ENCODE results near the gene MYL5.
A peak's percentile ranks its signal among the peaks of the same experiment; 100 is the strongest.
"Not testable (repeated sequence)": the region's sequence is repeated elsewhere in the genome, so short reads cannot be mapped to it uniquely, and the experiment has no call there.

The MYL5 gene

DNA sequence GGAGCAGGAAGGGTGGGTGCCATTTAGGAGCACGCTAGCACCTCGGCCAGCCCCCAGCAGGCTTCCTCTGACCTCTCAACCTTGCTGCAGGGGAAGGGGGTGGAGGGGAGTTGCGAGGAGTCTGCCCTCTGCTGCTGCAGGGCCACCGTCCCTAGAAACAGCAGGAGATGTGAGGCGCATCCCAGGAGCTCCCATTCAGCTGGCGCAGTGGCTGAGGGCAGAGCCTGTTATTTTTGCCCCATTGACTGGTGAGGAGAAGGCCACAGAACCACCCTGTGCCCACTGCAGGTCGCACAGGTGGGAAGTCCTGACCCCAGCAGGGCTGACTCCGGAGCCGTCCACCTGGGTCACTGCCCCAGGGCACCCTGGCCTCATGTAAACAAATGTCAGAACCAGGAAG lies 40.9 kb upstream of the MYL5 start:
- Mint-ChIP-seq H3K4me1 (no peaks in the 10 kb centered on the region), H3K4me3 (no peak overlapping the region), H3K27ac (no peak overlapping the region), H3K27me3 (peaks cover 5% of the 10 kb centered on the region), H3K36me3 (ENCODE audit: low read depth) (no peaks in the 10 kb centered on the region), H3K9me3 (peaks cover 16% of the 10 kb centered on the region)
- DNase-seq, result no peak
- ATAC-seq, result no peak

DNA sequence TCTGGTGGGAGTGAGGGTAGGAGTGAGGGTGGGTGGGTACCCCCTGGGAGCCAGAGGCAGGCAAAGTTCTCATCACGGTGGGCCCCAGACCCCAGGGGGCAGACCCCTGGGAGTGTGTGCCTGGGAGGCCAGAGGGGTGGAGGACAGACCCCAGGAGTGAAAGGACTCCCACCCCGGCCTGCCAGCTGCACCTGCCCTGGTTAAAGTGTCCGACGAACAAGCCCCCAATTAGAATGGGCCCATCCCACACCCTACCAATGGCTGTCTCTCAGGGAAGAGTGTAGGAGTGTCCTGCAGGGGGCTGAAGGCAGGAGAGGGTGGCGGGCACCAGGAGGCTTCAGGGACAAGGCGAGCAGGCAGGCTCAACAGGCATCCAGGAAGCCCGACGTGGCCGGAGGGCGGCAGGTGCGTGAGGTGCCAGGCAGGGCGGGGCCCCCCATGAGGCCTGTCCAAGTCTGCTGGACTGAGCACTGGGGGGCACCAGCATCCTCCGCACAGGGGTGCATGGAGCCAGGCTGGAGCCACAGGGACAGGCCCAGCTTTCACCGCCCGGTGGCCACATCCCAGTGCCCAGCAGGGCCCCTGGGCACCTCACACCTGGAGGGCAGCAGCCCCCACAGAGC lies 40.3 kb upstream of the MYL5 start:
- Mint-ChIP-seq H3K27me3 (peaks cover 5% of the 10 kb centered on the region), H3K4me3 (no peak overlapping the region), H3K9me3 (peaks cover 16% of the 10 kb centered on the region), H3K36me3 (ENCODE audit: low read depth) (no peaks in the 10 kb centered on the region), H3K27ac (no peak overlapping the region), H3K4me1 (no peaks in the 10 kb centered on the region)
- ATAC-seq (no peak), DNase-seq (no peak)

DNA sequence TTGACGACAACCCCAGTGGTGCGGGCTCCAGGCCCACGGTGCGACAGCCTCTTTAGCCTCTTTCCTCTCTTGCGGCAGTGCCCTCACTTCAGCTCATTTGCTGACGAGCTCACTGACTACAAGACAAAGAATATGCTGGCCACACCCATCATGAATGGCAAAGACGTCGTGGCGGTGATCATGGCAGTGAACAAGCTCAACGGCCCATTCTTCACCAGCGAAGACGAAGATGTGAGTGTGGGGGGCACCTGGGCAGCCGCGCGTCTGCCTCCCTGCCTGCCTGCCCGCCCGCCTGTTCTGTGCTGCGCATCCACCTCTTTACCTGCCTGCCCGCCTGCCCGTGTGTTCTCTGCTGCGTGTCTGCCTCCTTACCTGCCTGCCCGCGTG lies 39.8 kb upstream of the MYL5 start:
- peaks cover 5% of the 10 kb centered on the region for H3K27me3 Mint-ChIP-seq
- DNase-seq (no peak), ATAC-seq (no peak)
- H3K27ac Mint-ChIP-seq, result no peak overlapping the region
- H3K4me3 Mint-ChIP-seq, result no peak overlapping the region
- peaks cover 16% of the 10 kb centered on the region for H3K9me3 Mint-ChIP-seq
- no peaks in the 10 kb centered on the region for H3K36me3 Mint-ChIP-seq (ENCODE audit: low read depth)
- H3K4me1 Mint-ChIP-seq, result no peaks in the 10 kb centered on the region

DNA sequence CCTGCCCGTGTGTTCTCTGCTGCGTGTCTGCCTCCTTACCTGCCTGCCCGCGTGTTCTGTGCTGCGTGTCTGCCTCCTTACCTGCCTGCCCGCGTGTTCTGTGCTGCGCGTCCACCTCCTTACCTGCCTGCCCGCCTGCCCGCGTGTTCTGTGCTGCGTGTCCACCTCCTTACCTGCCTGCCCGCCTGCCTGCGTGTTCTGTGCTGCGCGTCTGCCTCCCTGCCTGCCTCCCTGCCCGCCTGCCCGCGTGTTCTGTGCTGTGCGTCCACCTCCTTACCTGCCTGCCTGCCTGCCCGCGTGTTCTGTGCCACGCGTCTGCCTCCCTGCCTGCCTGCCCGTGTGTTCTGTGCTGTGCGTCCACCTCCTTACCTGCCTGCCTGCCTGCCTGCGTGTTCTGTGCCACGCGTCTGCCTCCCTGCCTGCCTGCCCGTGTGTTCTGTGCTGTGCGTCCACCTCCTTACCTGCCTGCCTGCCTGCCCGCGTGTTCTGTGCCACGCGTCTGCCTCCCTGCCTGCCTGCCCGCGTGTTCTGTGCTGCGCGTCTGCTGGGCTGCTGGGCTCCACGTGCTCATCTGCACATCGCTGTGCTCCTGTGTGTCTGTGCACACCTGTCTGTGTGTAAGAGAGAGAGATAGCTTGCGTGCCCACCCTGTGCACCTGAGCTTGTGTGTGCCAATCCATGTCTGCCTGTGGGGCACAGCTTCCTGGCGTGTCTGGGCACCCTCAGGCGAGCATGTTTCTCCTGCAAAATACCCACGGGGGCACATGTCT lies 39.1 kb upstream of the MYL5 start:
- not testable (repeated sequence) for H3K36me3 Mint-ChIP-seq (ENCODE audit: low read depth); H3K4me1 Mint-ChIP-seq; H3K27me3 Mint-ChIP-seq; H3K4me3 Mint-ChIP-seq; DNase-seq; H3K27ac Mint-ChIP-seq; ATAC-seq
- peaks cover 16% of the 10 kb centered on the region for H3K9me3 Mint-ChIP-seq

DNA sequence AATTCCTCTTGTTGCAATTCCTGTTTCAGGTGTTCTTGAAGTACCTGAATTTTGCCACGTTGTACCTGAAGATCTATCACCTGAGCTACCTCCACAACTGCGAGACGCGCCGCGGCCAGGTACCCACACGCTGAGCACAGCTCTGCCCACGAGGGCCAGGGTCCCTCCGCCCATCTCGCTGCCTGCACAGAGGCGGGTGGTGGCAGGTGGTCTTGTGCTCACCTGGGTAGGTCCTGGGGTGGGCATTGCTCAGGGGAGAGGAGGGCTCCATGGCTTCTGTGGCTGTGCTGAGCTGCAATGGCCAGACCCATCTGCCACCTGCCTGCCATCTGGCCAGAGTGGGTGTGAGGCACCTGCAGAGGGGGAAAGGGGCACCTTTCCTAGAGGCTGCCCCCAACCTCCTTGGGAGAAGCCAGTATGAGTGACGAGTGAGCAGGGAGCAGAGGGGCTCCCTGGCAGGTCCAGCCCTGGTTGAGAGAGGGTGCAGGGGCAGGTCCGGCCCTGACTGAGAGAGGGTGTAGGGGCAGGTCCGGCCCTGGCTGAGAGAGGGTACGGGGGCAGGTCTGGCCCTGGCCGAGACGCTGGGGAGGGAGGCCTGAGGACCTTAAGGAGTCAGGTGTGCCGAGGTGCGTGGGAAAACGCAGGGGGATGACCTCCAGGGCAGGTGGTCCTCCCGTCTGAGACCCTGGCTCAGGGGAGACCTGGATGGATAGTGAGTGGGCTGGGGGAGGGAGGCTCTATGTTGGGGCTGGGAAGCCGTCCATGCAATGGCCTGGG lies 38.3 kb upstream of the MYL5 start:
- Mint-ChIP-seq H3K27me3 (peaks cover 9% of the 10 kb centered on the region), H3K9me3 (peaks cover 13% of the 10 kb centered on the region), H3K4me3 (no peak overlapping the region), H3K36me3 (ENCODE audit: low read depth) (no peaks in the 10 kb centered on the region), H3K4me1 (no peaks in the 10 kb centered on the region), H3K27ac (no peak overlapping the region)
- DNase-seq, result no peak
- ATAC-seq, result no peak

DNA sequence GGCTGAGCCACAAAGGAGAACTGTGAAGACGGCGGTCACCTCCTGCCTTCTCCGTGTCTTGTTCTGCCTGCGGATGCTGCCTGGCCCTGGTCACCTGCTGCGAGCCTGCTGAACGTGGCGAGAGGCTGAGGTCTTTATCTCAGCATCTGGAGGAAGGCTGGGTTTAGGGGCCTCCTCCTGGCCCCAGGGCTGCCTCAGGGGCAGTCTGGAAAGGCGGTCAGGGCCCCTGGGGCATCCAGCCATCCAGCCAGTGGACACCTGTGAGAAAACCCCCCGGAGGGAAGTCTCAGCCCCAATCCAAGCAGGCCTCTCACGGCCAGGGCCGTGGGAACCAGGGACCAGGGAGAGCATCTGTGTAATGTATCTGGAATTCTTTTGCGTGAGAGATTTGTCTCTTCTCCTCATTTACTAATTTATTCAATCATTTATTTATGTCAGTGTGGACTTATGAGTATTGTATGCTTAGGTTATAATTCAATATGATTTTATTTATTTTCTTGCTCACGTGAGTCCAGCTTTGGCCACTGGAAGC lies 37.6 kb upstream of the MYL5 start:
- ATAC-seq (no peak), DNase-seq (no peak)
- Mint-ChIP-seq H3K4me1 (no peaks in the 10 kb centered on the region), H3K27me3 (peaks cover 9% of the 10 kb centered on the region), H3K27ac (no peak overlapping the region), H3K4me3 (no peak overlapping the region), H3K36me3 (ENCODE audit: low read depth) (no peaks in the 10 kb centered on the region), H3K9me3 (peaks cover 7% of the 10 kb centered on the region)

DNA sequence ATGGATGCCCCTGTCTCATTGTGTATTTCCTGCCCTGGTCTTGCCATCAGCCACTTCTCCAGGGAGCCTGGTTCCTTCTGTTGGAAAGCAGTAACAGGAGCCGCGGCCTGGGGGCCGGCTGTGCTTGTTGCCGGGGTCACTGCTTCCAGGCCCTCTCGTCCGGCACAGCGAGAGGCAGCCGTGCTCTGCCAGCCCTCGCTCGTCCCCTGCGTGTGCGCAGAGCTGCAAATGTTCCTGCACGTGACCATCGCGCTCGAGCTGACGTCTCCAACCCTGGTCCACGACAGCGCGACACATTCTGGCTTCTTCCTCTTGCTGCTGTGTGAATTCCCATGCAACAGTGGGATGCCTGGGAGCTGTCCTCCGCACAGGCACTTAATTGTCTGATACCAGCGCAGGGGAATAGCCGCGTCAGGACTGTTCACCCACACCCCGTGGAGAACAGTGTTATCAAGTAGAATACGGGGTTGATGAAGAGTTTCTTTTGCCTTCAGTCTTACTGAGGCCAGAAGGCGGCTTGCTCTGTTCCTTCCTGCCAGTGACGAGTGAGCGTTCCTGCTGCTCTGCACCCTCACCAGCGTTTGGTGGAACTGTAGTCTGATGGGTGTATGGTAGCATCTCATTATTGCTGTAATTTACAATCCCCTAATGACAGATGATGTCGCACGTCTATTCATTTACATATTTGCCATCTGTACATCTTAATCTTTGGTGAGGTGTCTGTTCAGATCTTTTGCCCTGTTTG lies 36.6 kb upstream of the MYL5 start:
- peaks cover 9% of the 10 kb centered on the region for H3K27me3 Mint-ChIP-seq
- no peaks in the 10 kb centered on the region for H3K36me3 Mint-ChIP-seq (ENCODE audit: low read depth)
- no peak overlapping the region for H3K4me3 Mint-ChIP-seq
- peaks cover 2% of the 10 kb centered on the region for H3K9me3 Mint-ChIP-seq
- ATAC-seq, result no peak
- H3K4me1 Mint-ChIP-seq, result no peaks in the 10 kb centered on the region
- no peak overlapping the region for H3K27ac Mint-ChIP-seq
- DNase-seq, result no peak

DNA sequence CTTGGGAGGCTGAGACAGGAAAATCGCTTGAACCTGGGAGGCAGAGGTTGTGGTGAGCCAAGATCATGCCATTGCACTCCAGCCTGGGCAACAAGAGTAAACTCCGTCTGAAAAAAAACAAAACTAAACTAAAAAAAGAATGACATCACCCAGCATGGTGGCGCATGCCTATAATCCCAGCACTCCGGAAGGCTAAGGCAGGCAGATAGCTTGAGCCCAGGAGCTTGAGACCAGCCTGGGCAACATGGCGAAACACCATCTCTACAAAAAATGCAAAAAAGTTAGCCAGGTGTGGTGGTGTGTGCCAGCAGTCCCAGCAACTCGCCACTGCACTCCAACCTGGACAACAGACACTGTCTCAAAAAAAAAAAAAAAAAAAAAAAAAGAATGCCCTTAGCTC lies 32.0 kb upstream of the MYL5 start:
- H3K27me3 Mint-ChIP-seq, result peaks cover 21% of the 10 kb centered on the region
- not testable (repeated sequence) for H3K9me3 Mint-ChIP-seq; H3K4me1 Mint-ChIP-seq; DNase-seq; H3K36me3 Mint-ChIP-seq (ENCODE audit: low read depth); H3K4me3 Mint-ChIP-seq; ATAC-seq; H3K27ac Mint-ChIP-seq

DNA sequence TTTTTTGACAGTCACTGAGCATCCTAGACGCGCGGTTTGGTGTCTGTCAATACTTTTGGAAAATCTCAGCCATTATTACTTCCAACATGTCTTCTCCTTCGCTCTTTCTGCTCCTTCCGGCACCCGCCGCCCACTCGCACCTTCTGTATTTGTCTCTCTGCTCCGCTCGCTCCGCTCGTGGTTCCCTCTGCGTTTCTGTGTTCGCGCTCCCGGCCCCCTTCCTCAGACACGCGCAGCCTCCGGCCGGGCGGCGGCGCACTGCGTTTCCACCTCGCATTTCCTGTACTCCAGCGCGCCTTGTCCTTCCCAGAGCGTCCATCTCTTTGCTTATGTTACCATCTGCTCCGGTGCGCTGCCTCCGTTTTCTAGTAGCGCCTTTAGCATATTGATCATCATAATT lies 27.9 kb upstream of the MYL5 start:
- ATAC-seq, result peak; percentile 20
- Mint-ChIP-seq H3K36me3 (ENCODE audit: low read depth) (no peaks in the 10 kb centered on the region), H3K4me3 (peak overlapping the region; percentile 53), H3K4me1 (peaks cover 8% of the 10 kb centered on the region), H3K27ac (peak overlapping the region; percentile 29), H3K9me3 (peaks cover 5% of the 10 kb centered on the region), H3K27me3 (peaks cover 12% of the 10 kb centered on the region)
- DNase-seq, result peak; percentile 27

DNA sequence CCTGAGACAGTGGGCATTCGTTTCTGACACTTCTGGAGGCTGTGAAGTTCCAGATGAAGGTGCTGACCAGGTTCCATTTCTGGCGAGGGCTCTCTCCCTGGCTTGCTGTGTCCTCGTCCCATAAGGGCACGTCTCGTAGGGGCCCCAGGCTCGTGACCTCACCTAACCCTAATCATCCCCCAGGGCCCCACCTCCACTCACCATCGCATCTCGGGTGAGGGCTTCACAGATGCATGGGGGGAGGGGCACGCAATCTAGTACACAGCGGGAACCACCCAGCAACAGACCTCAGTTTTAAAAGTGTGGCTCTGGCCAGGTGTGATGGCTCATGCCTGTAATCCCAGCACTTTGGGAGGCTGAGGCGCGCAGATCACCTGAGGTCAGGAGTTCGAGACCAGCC lies 26.9 kb upstream of the MYL5 start:
- Mint-ChIP-seq H3K4me1 (peaks cover 8% of the 10 kb centered on the region), H3K9me3 (peaks cover 5% of the 10 kb centered on the region), H3K27ac (no peak overlapping the region), H3K27me3 (peaks cover 13% of the 10 kb centered on the region), H3K4me3 (no peak overlapping the region), H3K36me3 (ENCODE audit: low read depth) (no peaks in the 10 kb centered on the region)
- ATAC-seq, result no peak
- DNase-seq, result no peak

DNA sequence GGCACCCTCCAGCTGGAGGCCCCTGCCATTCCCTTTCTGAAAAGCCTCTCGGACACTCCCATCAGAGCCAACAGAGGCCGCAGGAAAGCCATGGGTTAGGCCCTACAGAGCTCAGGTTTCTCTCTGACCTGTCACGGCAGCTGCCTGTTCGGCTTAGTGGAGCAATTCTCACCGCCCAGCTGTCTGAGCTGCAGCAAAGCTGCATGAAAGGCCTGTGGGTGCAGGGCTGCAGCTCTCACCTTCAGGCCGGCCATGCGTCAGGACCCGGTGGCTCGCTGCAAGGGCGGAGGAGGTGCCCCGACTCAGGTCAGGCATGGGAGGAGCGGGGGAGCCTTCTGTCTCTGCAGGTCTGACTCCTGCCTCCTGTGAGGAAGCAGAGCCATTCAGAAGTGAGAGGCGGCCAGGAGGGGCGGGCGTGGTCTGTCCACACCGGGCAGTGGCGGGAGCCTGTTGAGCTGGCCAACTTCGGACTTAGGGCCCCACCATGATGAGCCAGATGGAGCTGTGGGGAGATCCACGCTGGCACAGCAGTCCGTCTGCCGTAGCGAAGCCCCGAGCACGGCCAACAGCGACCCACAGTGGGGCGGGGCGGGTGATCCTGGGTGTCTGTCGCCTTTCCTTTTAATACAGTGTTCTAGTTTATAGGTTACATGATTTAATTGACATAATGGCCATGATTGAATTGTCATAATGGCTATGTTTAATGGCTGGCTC lies 25.6 kb upstream of the MYL5 start:
- peaks cover 8% of the 10 kb centered on the region for H3K4me1 Mint-ChIP-seq
- no peak for ATAC-seq
- H3K36me3 Mint-ChIP-seq (ENCODE audit: low read depth), result no peaks in the 10 kb centered on the region
- H3K4me3 Mint-ChIP-seq, result no peak overlapping the region
- H3K27ac Mint-ChIP-seq, result no peak overlapping the region
- no peak for DNase-seq
- H3K27me3 Mint-ChIP-seq, result peaks cover 11% of the 10 kb centered on the region
- H3K9me3 Mint-ChIP-seq, result no peaks in the 10 kb centered on the region

DNA sequence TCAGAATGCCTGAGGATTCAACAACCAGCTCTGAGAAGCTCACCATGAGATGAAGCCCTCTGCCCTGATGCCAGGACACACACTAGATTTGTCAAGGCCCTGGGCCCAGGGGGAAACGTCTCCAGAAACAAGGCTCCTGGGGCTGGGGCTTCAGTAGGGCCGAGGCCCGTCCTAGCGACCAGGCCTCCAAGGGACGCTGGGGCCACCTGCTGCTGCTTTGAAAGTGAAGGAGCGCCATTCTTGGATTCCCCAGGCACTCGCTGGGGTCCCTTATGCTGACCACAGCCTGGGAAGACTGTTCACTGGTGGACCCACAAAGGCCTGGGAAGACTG lies 25.1 kb upstream of the MYL5 start:
- Mint-ChIP-seq H3K36me3 (ENCODE audit: low read depth) (no peaks in the 10 kb centered on the region), H3K27me3 (peaks cover 11% of the 10 kb centered on the region), H3K4me3 (no peak overlapping the region), H3K9me3 (no peaks in the 10 kb centered on the region), H3K4me1 (peaks cover 8% of the 10 kb centered on the region), H3K27ac (no peak overlapping the region)
- no peak for ATAC-seq
- no peak for DNase-seq

DNA sequence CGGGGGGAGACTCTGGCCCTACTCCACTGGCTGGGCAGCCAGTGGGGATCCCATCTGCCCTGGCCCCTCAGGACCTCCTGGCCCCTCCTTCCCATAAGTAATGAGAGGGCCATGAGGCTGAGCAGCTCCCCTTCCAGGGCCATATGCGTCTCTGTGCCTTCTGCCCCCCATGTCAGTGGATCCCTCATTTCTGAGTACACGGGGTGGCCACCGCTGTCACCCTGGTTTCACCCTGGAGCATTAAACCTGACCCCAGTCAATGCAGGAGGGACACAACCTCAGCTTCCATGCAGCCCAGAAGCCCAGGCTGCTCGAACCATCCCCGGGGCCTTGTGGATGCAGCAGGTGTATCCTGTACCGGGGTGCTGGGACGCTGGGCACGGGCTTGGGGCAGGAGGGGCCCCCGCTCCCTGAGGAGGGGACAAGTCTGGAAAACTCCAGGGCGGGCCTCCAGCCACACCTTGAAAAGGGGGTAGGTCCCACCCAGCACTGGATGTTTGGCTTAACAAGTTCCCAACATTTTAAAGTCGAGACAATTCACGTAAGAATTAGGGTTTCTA lies 24.5 kb upstream of the MYL5 start:
- H3K27ac Mint-ChIP-seq, result no peak overlapping the region
- H3K9me3 Mint-ChIP-seq, result no peaks in the 10 kb centered on the region
- peaks cover 8% of the 10 kb centered on the region for H3K27me3 Mint-ChIP-seq
- peaks cover 8% of the 10 kb centered on the region for H3K4me1 Mint-ChIP-seq
- ATAC-seq (no peak), DNase-seq (no peak)
- H3K4me3 Mint-ChIP-seq, result no peak overlapping the region
- no peaks in the 10 kb centered on the region for H3K36me3 Mint-ChIP-seq (ENCODE audit: low read depth)

DNA sequence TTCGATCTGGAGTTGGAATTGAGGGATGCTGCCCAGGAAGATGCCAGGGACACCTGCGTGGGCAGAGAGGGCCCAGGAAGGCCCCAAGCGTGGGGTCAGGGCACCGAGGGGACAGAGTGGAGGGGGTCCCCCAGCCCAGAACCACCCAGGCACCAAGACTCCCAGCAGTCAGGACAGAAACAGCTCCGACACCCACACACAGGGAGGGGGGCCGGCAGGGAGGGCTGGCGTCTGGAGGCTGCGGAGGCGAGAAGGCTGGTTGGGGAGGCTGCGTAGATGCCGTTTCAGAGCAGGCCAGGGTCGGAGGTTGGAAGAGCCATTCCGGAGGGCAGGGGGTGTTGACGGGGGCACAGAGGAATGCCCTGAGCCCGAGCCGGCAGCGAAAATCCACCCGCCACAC lies 23.9 kb upstream of the MYL5 start:
- Mint-ChIP-seq H3K4me3 (no peak overlapping the region), H3K27me3 (peaks cover 5% of the 10 kb centered on the region), H3K27ac (no peak overlapping the region), H3K36me3 (ENCODE audit: low read depth) (no peaks in the 10 kb centered on the region), H3K4me1 (peaks cover 8% of the 10 kb centered on the region), H3K9me3 (no peaks in the 10 kb centered on the region)
- DNase-seq (no peak), ATAC-seq (no peak)
